ENCODE results near the gene INSIG1. TPM values are rescaled to one million over a fixed set of nuclear protein-coding genes. Genes with fewer than 3 reads are reported as not detected.

INSIG1 gene
- total and polyA plus RNA-seq, 2 donors (not counting 3 experiments of a cell fraction or from before 2014, with no cell fraction given), result 79.3 to 102 TPM

DNA sequence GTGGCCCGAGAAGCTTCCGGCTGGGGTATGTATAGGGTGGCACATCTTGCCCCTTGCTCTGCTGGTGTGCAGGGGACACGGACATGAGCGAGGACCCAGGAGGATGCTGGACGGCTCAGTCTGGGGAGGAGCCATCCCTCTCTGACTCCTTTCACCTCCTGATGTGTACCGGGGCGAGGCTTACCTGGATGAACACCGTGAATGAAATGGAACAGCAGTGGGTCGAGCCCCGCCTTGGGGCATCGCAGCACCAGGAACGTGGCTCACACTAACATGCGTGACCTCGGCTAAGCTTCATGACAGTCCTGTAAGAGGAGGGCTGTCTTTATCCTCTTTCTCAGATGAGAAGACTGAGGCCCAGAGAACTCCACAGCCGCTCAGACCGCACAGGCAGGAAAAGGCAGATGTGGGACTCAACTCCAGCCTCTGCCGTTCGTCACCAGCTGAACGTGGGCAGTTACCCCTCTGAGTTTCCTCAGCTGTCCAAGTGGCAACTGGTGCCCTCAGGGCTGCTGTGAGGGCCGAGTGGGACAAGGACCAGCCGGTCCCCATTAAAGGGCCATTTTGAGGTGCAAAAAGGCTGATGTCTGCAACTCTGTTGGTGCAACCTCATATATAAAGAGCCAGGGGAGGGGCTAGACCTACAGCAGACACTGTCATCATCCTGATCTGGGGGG lies 54.5 kb downstream of the INSIG1 start:
- BruUV-seq (replicated peaks), result no TSS peak
- CTCF ChIA-PET, result interaction anchor here (1.0 kb wide), 1 partner anchor 425 kb away, joined by 3 read pairs; no protein-coding TSS in a partner anchor

DNA sequence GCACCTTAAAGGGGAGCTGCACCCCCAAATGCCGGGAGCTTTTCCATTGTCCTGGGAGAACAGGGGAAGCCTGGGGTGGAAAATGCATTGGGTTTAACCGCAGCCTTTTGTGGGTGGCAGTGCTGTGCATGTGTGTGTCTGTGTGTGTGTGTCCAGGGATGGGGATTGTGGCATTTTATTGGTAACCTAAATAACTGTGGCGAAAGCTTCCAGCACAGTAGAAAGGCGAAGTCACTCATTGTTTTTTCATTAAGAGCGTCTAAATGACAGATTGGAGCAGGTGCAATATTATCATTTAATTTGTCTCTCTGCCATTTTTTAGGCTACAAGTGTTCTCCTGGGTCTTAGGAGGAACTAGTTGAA lies 55.1 kb downstream of the INSIG1 start:
- no peak for FAIRE-seq

More for the DNA sequence above, 54.5 kb downstream of the INSIG1 start:
- Histone ChIP-seq H3K9ac (replicated peaks; ENCODE audit: extremely low read depth, insufficient read depth, low read length) (no peak overlapping the region), H3K79me2 (ENCODE audit: control insufficient read depth, insufficient read depth, low read length) (no peaks in the 10 kb centered on the region), H3K27me3 (ENCODE audit: control insufficient read depth in 2 of 2, insufficient read depth in 2 of 2, low read length in 2 of 2) (no peaks in the 10 kb centered on the region), H3K9me3 (replicated peaks; ENCODE audit: control insufficient read depth, insufficient read depth, low read length) (no peaks in the 10 kb centered on the region), H3K4me2 (ENCODE audit: insufficient read depth, low read length) (no peak overlapping the region), H3K4me3 (replicated peaks in 1 of 3; ENCODE audit: insufficient read depth in 1 of 3, low read depth in 1 of 3, low read length in 3 of 3) (no peak overlapping the region), H3K36me3 (ENCODE audit: control insufficient read depth in 2 of 2, extremely low read depth in 1 of 2, insufficient read depth in 2 of 2, low read length in 2 of 2) (no peaks in the 10 kb centered on the region), H2AFZ (ENCODE audit: low read depth, low read length) (no peak overlapping the region), H3K9me1 (replicated peaks; ENCODE audit: control insufficient read depth, extremely low read depth, insufficient read depth, low read length) (no peaks in the 10 kb centered on the region), H3K4me1 (ENCODE audit: control insufficient read depth, extremely low read depth, insufficient read depth, low read length) (no peaks in the 10 kb centered on the region), H4K20me1 (replicated peaks; ENCODE audit: control insufficient read depth, extremely low read depth, insufficient read depth, low read length) (no peaks in the 10 kb centered on the region), H3K27ac (ENCODE audit: insufficient read depth, low read depth, low read length) (no peak overlapping the region)
- POLR2A ChIA-PET, result no interaction called here
- no peak for TF ChIP-seq POLR2AphosphoS5 (IDR thresholded peaks at IDR 0.05; ENCODE audit: insufficient read depth, low read depth, low read length)
- DNase-seq (ENCODE audit: low read depth, low spot score) (no peak), FAIRE-seq (no peak)
- dilution Hi-C loops (cut with MboI; ENCODE audit: extremely low pct_ligation_motif_present, low sequenced_read_pairs), result no loop called here
- intact Hi-C loops (cut with micrococcal nuclease), result no loop called here

More for the DNA sequence above, 55.1 kb downstream of the INSIG1 start:
- TF ChIP-seq EZH2 (IDR thresholded peaks at IDR 0.05; ENCODE audit: borderline replicate concordance, low read depth, low read length, severe bottlenecking) (no peak), FOS (IDR thresholded peaks at IDR 0.05; ENCODE audit: borderline replicate concordance, insufficient read depth, low read length) (no peak), MYC (IDR thresholded peaks at IDR 0.05; ENCODE audit: low read depth, low read length) (no peak), JUN (IDR thresholded peaks at IDR 0.05; ENCODE audit: borderline replicate concordance, insufficient read depth, insufficient read length, low read depth) (no peak), POLR2AphosphoS5 (IDR thresholded peaks at IDR 0.05; ENCODE audit: insufficient read depth, low read depth, low read length) (no peak), GATA2 (IDR thresholded peaks at IDR 0.05; ENCODE audit: insufficient read depth, insufficient read length, low read depth, low read length) (no peak), POLR2A (IDR thresholded peaks at IDR 0.05; ENCODE audit: low read depth, low read length) (no peak)
- TF ChIP-seq, protein P1, sequence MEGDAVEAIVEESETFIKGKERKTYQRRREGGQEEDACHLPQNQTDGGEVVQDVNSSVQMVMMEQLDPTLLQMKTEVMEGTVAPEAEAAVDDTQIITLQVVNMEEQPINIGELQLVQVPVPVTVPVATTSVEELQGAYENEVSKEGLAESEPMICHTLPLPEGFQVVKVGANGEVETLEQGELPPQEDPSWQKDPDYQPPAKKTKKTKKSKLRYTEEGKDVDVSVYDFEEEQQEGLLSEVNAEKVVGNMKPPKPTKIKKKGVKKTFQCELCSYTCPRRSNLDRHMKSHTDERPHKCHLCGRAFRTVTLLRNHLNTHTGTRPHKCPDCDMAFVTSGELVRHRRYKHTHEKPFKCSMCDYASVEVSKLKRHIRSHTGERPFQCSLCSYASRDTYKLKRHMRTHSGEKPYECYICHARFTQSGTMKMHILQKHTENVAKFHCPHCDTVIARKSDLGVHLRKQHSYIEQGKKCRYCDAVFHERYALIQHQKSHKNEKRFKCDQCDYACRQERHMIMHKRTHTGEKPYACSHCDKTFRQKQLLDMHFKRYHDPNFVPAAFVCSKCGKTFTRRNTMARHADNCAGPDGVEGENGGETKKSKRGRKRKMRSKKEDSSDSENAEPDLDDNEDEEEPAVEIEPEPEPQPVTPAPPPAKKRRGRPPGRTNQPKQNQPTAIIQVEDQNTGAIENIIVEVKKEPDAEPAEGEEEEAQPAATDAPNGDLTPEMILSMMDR (IDR thresholded peaks at IDR 0.05; ENCODE audit: extremely low read depth in 1 of 2, insufficient read depth in 1 of 2, low read depth in 1 of 2, low read length in 2 of 2), result no peak
- TF ChIP-seq, protein P2, sequence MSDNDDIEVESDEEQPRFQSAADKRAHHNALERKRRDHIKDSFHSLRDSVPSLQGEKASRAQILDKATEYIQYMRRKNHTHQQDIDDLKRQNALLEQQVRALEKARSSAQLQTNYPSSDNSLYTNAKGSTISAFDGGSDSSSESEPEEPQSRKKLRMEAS (IDR thresholded peaks at IDR 0.05; ENCODE audit: insufficient read depth, insufficient read length), result no peak
- H3K9me1 ChIP-seq (replicated peaks; ENCODE audit: control insufficient read depth, extremely low read depth, insufficient read depth, low read length), result no peaks in the 10 kb centered on the region
- no peak overlapping the region for H3K27ac ChIP-seq (ENCODE audit: insufficient read depth, low read depth, low read length)
- dilution Hi-C loops (cut with MboI; ENCODE audit: extremely low pct_ligation_motif_present, low sequenced_read_pairs), result no loop called here
- no peaks in the 10 kb centered on the region for H3K36me3 ChIP-seq (ENCODE audit: control insufficient read depth in 2 of 2, extremely low read depth in 1 of 2, insufficient read depth in 2 of 2, low read length in 2 of 2)
- H4K20me1 ChIP-seq (replicated peaks; ENCODE audit: control insufficient read depth, extremely low read depth, insufficient read depth, low read length), result no peaks in the 10 kb centered on the region
- CTCF ChIA-PET, result interaction anchor here (1.0 kb wide), 1 partner anchor 425 kb away, joined by 3 read pairs; no protein-coding TSS in a partner anchor
- H3K4me1 ChIP-seq (ENCODE audit: control insufficient read depth, extremely low read depth, insufficient read depth, low read length), result no peaks in the 10 kb centered on the region
- no TSS peak for BruUV-seq (replicated peaks)
- DNase-seq (ENCODE audit: low read depth, low spot score), result no peak
- no peak overlapping the region for H3K9ac ChIP-seq (replicated peaks; ENCODE audit: extremely low read depth, insufficient read depth, low read length)
- POLR2A ChIA-PET, result no interaction called here
- no peaks in the 10 kb centered on the region for H3K9me3 ChIP-seq (replicated peaks; ENCODE audit: control insufficient read depth, insufficient read depth, low read length)
- H3K4me2 ChIP-seq (ENCODE audit: insufficient read depth, low read length), result no peak overlapping the region
- H3K79me2 ChIP-seq (ENCODE audit: control insufficient read depth, insufficient read depth, low read length), result no peaks in the 10 kb centered on the region
- H2AFZ ChIP-seq (ENCODE audit: low read depth, low read length), result no peak overlapping the region
- no peak overlapping the region for H3K4me3 ChIP-seq (replicated peaks in 1 of 3; ENCODE audit: insufficient read depth in 1 of 3, low read depth in 1 of 3, low read length in 3 of 3)
- no peaks in the 10 kb centered on the region for H3K27me3 ChIP-seq (ENCODE audit: control insufficient read depth in 2 of 2, insufficient read depth in 2 of 2, low read length in 2 of 2)
- intact Hi-C loops (cut with micrococcal nuclease), result no loop called here
